ENCODE data around the gene SLC50A1.

Gene SLC50A1

DNA sequence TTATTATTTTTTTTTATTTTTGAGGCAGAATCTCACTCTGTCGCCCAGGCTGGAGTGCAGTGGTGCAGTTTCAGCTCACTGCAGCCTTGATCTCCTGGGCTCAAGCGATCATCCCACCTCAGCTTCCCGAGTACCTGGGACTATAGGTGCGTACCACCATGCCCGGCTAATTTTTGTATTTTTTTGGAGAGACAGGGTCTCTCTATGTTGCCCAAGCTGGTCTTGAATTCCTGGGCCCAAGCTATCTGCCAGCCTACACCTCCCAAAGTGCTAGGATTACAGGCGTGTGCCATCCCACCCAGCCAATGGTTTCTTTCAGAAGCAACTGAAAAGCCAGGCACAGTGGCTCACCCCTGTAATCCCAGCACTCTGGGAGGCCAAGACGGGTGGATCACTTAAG is 35.2 kb downstream of the SLC50A1 start:
- CTCF ChIA-PET, result interaction anchor here (0.6 to 12.2 kb wide), 8 partner anchors 22 to 1506 kb away, joined by 3 to 439 read pairs (median 4); partner anchors contain the start of gene DPM3
- Histone ChIP-seq H3K9me3 (ENCODE audit: control insufficient read depth, insufficient read depth, low read depth, low read length) (no peaks in the 10 kb centered on the region), H3K27ac (ENCODE audit: extremely low read depth, low read depth, low read length) (no peak overlapping the region), H3K4me3 (ENCODE audit: low read depth, low read length) (no peak overlapping the region), H3K36me3 (ENCODE audit: control insufficient read depth in 2 of 2, insufficient read depth in 1 of 2, low read length in 2 of 2) (peaks cover 5 to 31% of the 10 kb centered on the region in 2 experiments; a peak in 2 of 3 replicates), H3K4me1 (ENCODE audit: control insufficient read depth, insufficient read depth, low read length) (no peaks in the 10 kb centered on the region; the same call in 1 of the 2 replicates)
- TF ChIP-seq ZNF10 (tag by site-specific recombination; IDR thresholded peaks at IDR 0.05), result no peak
- no peak for TF ChIP-seq KLF9 (tag by site-specific recombination; IDR thresholded peaks at IDR 0.05; ENCODE audit: low read depth)
- no peak for TF ChIP-seq ZNF830 (tag by site-specific recombination; IDR thresholded peaks at IDR 0.05; ENCODE audit: low read depth)
- TF ChIP-seq ZNF610 (tag by site-specific recombination; IDR thresholded peaks at IDR 0.05; ENCODE audit: borderline replicate concordance), result no peak
- no peak for TF ChIP-seq SP2 (tag by site-specific recombination; IDR thresholded peaks at IDR 0.05)
- no peak for TF ChIP-seq ZNF473 (tag by site-specific recombination; IDR thresholded peaks at IDR 0.05)
- TF ChIP-seq KLF7 (tag by site-specific recombination; IDR thresholded peaks at IDR 0.05; ENCODE audit: borderline replicate concordance), result no peak
- no peak for TF ChIP-seq ZNF248 (tag by site-specific recombination; IDR thresholded peaks at IDR 0.05)
- no peak for TF ChIP-seq ZNF48 (tag by site-specific recombination; IDR thresholded peaks at IDR 0.05)
- TF ChIP-seq ZNF341 (tag by site-specific recombination; IDR thresholded peaks at IDR 0.05; ENCODE audit: low read depth), result no peak
- no peak for TF ChIP-seq ZNF140 (tag by site-specific recombination; IDR thresholded peaks at IDR 0.05)
- no peak for TF ChIP-seq MEIS1 (CRISPR knock-in tag; IDR thresholded peaks at IDR 0.05; ENCODE audit: borderline replicate concordance)
- TF ChIP-seq ZNF175 (tag by site-specific recombination; IDR thresholded peaks at IDR 0.05), result no peak
- POLR2A ChIA-PET, result interaction anchor here (1.7 kb wide), 1 partner anchor 23 kb away, joined by 3 read pairs; no protein-coding TSS in a partner anchor

DNA sequence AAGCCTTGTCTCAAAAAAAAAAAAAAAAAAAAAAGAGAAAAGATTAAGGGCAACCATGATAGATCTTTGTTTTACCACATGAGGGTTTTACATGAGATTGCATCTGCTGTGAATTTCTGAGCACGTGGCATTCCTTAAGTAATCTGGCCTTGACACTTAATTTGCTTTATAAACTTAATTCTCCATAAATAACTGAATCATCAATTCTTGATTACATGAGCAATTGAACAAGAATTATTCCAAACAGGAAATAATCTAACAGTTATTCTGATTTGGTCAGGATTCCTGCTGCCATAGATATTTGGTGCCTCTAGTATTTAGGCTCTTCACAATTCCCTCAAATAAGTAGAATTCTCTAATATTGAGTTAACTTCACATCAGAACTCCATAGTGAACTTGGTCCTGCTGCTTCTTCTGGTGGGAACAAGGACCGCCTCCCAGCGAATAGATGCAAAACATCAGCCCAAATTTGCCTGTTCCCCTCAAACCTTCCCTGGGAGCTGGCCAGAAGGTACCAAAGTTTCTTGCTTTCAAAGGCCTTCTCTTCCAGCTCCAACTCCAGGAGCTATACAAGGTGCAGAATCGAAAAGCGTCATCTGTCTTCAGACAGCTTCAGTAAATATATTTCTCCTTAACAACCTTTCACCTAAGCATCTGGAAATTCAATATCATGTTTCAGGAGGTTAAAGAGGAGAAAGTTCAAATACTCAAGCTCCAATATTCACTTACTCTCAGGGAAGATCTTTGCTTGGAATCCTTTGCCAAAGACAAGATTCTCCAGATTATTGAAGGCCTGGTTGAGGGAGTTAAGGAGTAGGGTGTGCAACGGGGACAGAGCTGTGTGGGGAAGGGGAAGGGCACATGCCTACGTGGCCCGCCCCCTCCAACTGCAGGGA is 36.4 kb downstream of the SLC50A1 start:
- TF ChIP-seq EGR2 (tag by site-specific recombination; IDR thresholded peaks at IDR 0.05; ENCODE audit: low read depth) (peak; percentile 48; the same call in 1 of the 2 replicates), PRDM1 (tag by site-specific recombination; IDR thresholded peaks at IDR 0.05) (0 out of 2 replicates have a peak, but pooled peaks have one; percentile 8), ZNF473 (tag by site-specific recombination; IDR thresholded peaks at IDR 0.05) (no peak), OVOL3 (tag by site-specific recombination; IDR thresholded peaks at IDR 0.05) (no peak)

GRCh38 chr1:155172732-155173477 is 37.3 kb downstream of the SLC50A1 start, which contains the start of gene KRTCAP2:
Gene KRTCAP2, minus strand, starts transcription at chr1:155173304. Its CDS starts 80 bp downstream, at chr1:155173224.
- ChIA-PET CTCF (interaction anchor here (0.5 to 12.2 kb wide), 48 partner anchors 9 to 647 kb away, joined by 3 to 439 read pairs (median 4); partner anchors contain the start of genes DPM3, EFNA1, FLAD1 and MTX1), POLR2A (interaction anchor here (0.7 to 3.1 kb wide), 21 partner anchors 21 to 437 kb away, joined by 3 to 17 read pairs (median 5); partner anchors contain the start of genes ADAM15, CLK2, EFNA1 and SCAMP3)
- Histone ChIP-seq H3K4me3 (ENCODE audit: low read depth, low read length) (peak within 1 kb of the TSS; percentile 70), H3K27ac (ENCODE audit: extremely low read depth, low read depth, low read length) (peak within 1 kb of the TSS; percentile 52; the same call in 1 of the 2 replicates), H3K36me3 (ENCODE audit: control insufficient read depth in 2 of 2, insufficient read depth in 1 of 2, low read length in 2 of 2) (peaks cover 5 to 31% of the 10 kb centered on the region in 2 experiments; a peak in 2 of 3 replicates), H3K9me3 (ENCODE audit: control insufficient read depth, insufficient read depth, low read depth, low read length) (no peaks in the 10 kb centered on the region), H3K4me1 (ENCODE audit: control insufficient read depth, insufficient read depth, low read length) (no peaks in the 10 kb centered on the region)
- TF ChIP-seq ZNF24 (tag by site-specific recombination; IDR thresholded peaks at IDR 0.05) (peak; percentile 86; the same call in 1 of the 2 replicates), WT1 (tag by site-specific recombination; IDR thresholded peaks at IDR 0.05) (peak; percentile 47; the same call in 1 of the 2 replicates), ZNF114 (tag by site-specific recombination; IDR thresholded peaks at IDR 0.05) (no peak), ZNF660 (tag by site-specific recombination; IDR thresholded peaks at IDR 0.05) (peak; percentile 86), PRDM1 (tag by site-specific recombination; IDR thresholded peaks at IDR 0.05) (no peak), ZFHX2 (tag by site-specific recombination; conservative IDR thresholded peaks at IDR 0.05) (0 out of 2 replicates have a peak, but pooled peaks have one; percentile 18), ZNF138 (tag by site-specific recombination; IDR thresholded peaks at IDR 0.05; ENCODE audit: borderline replicate concordance) (no peak), ZNF19 (tag by site-specific recombination; IDR thresholded peaks at IDR 0.05; ENCODE audit: low read depth) (no peak), ZSCAN5A (tag by site-specific recombination; IDR thresholded peaks at IDR 0.05) (no peak; the same call in 1 of the 2 replicates)
- TF ChIP-seq, protein P1, sequence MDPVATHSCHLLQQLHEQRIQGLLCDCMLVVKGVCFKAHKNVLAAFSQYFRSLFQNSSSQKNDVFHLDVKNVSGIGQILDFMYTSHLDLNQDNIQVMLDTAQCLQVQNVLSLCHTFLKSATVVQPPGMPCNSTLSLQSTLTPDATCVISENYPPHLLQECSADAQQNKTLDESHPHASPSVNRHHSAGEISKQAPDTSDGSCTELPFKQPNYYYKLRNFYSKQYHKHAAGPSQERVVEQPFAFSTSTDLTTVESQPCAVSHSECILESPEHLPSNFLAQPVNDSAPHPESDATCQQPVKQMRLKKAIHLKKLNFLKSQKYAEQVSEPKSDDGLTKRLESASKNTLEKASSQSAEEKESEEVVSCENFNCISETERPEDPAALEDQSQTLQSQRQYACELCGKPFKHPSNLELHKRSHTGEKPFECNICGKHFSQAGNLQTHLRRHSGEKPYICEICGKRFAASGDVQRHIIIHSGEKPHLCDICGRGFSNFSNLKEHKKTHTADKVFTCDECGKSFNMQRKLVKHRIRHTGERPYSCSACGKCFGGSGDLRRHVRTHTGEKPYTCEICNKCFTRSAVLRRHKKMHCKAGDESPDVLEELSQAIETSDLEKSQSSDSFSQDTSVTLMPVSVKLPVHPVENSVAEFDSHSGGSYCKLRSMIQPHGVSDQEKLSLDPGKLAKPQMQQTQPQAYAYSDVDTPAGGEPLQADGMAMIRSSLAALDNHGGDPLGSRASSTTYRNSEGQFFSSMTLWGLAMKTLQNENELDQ (tag by site-specific recombination; IDR thresholded peaks at IDR 0.05; ENCODE audit: low read depth), result no peak

More for the DNA sequence above, 36.4 kb downstream of the SLC50A1 start:
- ChIA-PET CTCF (interaction anchor here (0.5 to 12.2 kb wide), 26 partner anchors 8 to 424 kb away, joined by 3 to 439 read pairs (median 7); partner anchors contain the start of genes EFNA1, MTX1, SLC50A1 and THBS3), POLR2A (interaction anchor here (0.8 to 3.1 kb wide), 11 partner anchors 22 to 121 kb away, joined by 3 to 17 read pairs (median 6); partner anchors contain the start of genes ADAM15, CLK2, EFNA1 and SLC50A1)
- peak overlapping the region; percentile 52; the same call in 1 of the 2 replicates for H3K27ac ChIP-seq (ENCODE audit: extremely low read depth, low read depth, low read length)
- no peaks in the 10 kb centered on the region for H3K9me3 ChIP-seq (ENCODE audit: control insufficient read depth, insufficient read depth, low read depth, low read length)
- H3K4me1 ChIP-seq (ENCODE audit: control insufficient read depth, insufficient read depth, low read length), result no peaks in the 10 kb centered on the region; the same call in 1 of the 2 replicates
- H3K4me3 ChIP-seq (ENCODE audit: low read depth, low read length), result peak overlapping the region; percentile 70
- peaks cover 5 to 31% of the 10 kb centered on the region in 2 experiments; a peak in 2 of 3 replicates for H3K36me3 ChIP-seq (ENCODE audit: control insufficient read depth in 2 of 2, insufficient read depth in 1 of 2, low read length in 2 of 2)

Measured in HEK293 (cell line).